Epithelial cell of esophagus (primary cell): Measurements from ENCODE around the gene BUD13.
A peak's percentile ranks its signal among the peaks of the same experiment; 100 is the strongest.

Experiments used
- DNase-seq: peaks from one replicate; pipeline ENCODE4 v3.0.0; 2010; ENCODE audit warnings: low read depth
- H3K4me3 ChIP-seq: 2 replicates; pipeline ENCODE4 v1.5.1; 2011; ENCODE audit warnings: mild to moderate bottlenecking, low read length, control low read depth
- CTCF ChIP-seq: IDR thresholded peaks from 2 replicates; pipeline ENCODE4 v1.5.1; 2011; ENCODE audit warnings: low read depth, mild to moderate bottlenecking, low read length, control low read depth, inconsistent platforms; ENCODE audit not compliant: insufficient read depth; ENCODE audit errors: missing control alignments

The BUD13 gene

GRCh38 chr11:116800610-116801009, 27.8 kb upstream of the BUD13 start:
- H3K4me3 ChIP-seq, result no peak overlapping the region
- TF ChIP-seq CTCF, result no peak
- no peak for DNase-seq

GRCh38 chr11:116798368-116798767, 25.6 kb upstream of the BUD13 start:
- H3K4me3 ChIP-seq, result no peak overlapping the region
- DNase-seq, result no peak
- TF ChIP-seq CTCF, result no peak

- H3K4me3 ChIP-seq, result no peak overlapping the region
- no peak for DNase-seq
- no peak for TF ChIP-seq CTCF
These were observed 25.0 kb upstream of the BUD13 start for GRCh38 chr11:116797816-116798215.

DNA sequence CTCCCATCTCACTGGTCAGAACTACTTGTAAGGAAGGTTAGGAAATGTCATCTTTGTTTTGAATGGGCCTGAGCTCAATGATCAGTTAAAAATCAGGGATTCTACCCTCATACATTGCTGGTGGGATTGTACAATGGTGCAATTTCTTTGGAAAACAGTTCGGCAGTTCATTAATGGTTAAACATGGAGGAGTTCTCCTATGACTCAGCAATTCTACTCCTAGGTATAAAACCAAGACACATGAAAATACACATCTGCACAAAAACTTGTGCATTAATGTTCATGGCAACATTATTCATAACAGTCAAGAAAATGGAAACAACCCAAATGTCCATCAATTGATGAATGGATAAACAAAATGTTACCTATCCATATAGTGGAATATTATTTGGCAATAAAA, 23.8 kb upstream of the BUD13 start:
- DNase-seq, result no peak
- no peak overlapping the region for H3K4me3 ChIP-seq
- TF ChIP-seq CTCF, result no peak

GRCh38 chr11:116794851-116795250, 22.1 kb upstream of the BUD13 start:
- H3K4me3 ChIP-seq, result no peak overlapping the region
- no peak for TF ChIP-seq CTCF
- DNase-seq, result no peak

GRCh38 chr11:116793772-116794097, 20.9 kb upstream of the BUD13 start:
- no peak for TF ChIP-seq CTCF

DNA sequence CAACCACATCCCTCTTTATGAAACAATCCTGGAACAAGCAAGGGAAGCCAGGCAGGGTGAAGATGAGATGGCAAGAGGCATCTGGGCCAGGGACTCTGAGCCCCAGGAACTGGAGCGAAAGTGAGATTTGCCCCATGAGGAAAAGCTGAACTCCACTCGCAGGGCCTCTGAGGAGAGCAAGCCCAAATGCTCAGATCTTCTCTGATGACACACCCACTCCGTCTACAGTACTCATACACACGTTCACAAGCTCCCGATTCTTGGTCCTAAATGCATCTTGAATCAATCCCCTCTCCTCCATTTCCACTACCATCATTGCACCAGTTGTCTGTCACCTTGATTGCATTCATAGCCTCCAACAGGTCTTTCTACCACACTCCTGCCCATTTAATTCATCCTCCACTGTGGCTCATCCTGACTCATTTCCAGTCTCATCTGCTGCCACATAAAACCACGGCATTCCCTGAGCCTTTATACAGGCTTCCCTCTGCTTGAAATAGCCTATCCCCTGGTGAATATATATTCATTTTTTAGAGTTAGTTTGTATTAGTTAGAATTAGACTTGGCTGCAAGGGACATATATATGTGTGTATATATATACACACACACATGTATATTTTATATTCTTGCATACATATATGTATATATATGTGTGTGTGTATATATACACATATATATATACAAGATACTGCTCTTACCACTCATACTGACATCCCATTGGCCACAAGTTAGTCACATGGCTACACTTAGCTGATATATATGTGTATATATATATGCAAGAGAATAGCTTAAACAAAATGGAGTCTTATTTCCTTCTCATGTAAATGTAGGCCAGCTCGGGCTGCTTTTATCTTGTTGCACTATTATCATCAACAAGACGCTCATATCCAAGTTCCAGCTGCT, 20.3 kb upstream of the BUD13 start:
- no peak overlapping the region for H3K4me3 ChIP-seq
- TF ChIP-seq CTCF, result no peak
- peak; percentile 90 for DNase-seq

More at GRCh38 chr11:116793772-116794097, 20.9 kb upstream of the BUD13 start:
- no peak for DNase-seq
- no peak overlapping the region for H3K4me3 ChIP-seq
